CD4-positive, alpha-beta T cell treated with Interleukin-15 for 4 hours (primary cell): ENCODE measurements around the gene HECA.

ENCODE experiments used
- DNase-seq: peaks from one replicate; pipeline ENCODE4 v3.0.0-alpha.2; 2020; ENCODE audit warnings: low spot score

Gene HECA

GRCh38 chr6:139161169-139161568 lies 26.3 kb downstream of the HECA start:
- peak; percentile 84 for DNase-seq

GRCh38 chr6:139161817-139162284 lies 27.0 kb downstream of the HECA start:
- DNase-seq, result peak; percentile 78

GRCh38 chr6:139164001-139164400 lies 29.1 kb downstream of the HECA start:
- no peak for DNase-seq

GRCh38 chr6:139165324-139165723 lies 30.4 kb downstream of the HECA start:
- DNase-seq, result no peak

GRCh38 chr6:139166238-139166955 lies 31.5 kb downstream of the HECA start:
- DNase-seq, result no peak

GRCh38 chr6:139166956-139167313 lies 32.1 kb downstream of the HECA start:
- DNase-seq, result no peak

GRCh38 chr6:139172151-139172550 lies 37.3 kb downstream of the HECA start:
- no peak for DNase-seq

- no peak for DNase-seq
Measured at GRCh38 chr6:139172567-139172966, 37.7 kb downstream of the HECA start.

GRCh38 chr6:139173172-139173571 lies 38.3 kb downstream of the HECA start:
- DNase-seq, result peak; percentile 66

- no peak for DNase-seq
Measured at GRCh38 chr6:139173822-139174221, 38.9 kb downstream of the HECA start.

GRCh38 chr6:139174961-139175360 lies 40.1 kb downstream of the HECA start:
- DNase-seq, result no peak

- DNase-seq, result no peak
Measured at GRCh38 chr6:139175389-139175948, 40.6 kb downstream of the HECA start.

GRCh38 chr6:139181236-139181635 lies 46.4 kb downstream of the HECA start:
- DNase-seq, result no peak

- no peak for DNase-seq
Measured at GRCh38 chr6:139184047-139184446, 49.2 kb downstream of the HECA start.

- no peak for DNase-seq
Measured at GRCh38 chr6:139184459-139184858, 49.6 kb downstream of the HECA start.

- peak; percentile 28 for DNase-seq
Measured at GRCh38 chr6:139186242-139186641, 51.4 kb downstream of the HECA start.

GRCh38 chr6:139186692-139187091 lies 51.8 kb downstream of the HECA start:
- DNase-seq, result no peak

- no peak for DNase-seq
Measured at GRCh38 chr6:139187489-139187888, 52.6 kb downstream of the HECA start.

GRCh38 chr6:139189665-139190064 lies 54.8 kb downstream of the HECA start:
- no peak for DNase-seq

- no peak for DNase-seq
Measured at GRCh38 chr6:139194740-139195139, 59.9 kb downstream of the HECA start.

GRCh38 chr6:139198529-139199288 lies 63.8 kb downstream of the HECA start:
- DNase-seq, result no peak

GRCh38 chr6:139201378-139201777 lies 66.5 kb downstream of the HECA start:
- DNase-seq, result no peak

GRCh38 chr6:139204978-139205377 lies 70.1 kb downstream of the HECA start:
- DNase-seq, result no peak
